ENCODE results near the gene HDAC5. TPM values are rescaled to one million over a fixed set of nuclear protein-coding genes. Genes with fewer than 3 reads are reported as not detected.

The HDAC5 gene
- total RNA-seq, 1 donor from 2014 or later = 86.9 TPM

GRCh38 chr17:44079877-44080821, 43.3 kb downstream of the HDAC5 start:
- H3K27me3 ChIP-seq = no peaks in the 10 kb centered on the region
- peaks cover 0 to 89% of the 10 kb centered on the region in 2 donors for H3K36me3 ChIP-seq
- DNase-seq (ENCODE audit: extremely low spot score in 2 of 2) = peak in 1 of 2 donors; percentile 81
- no peak overlapping the region for H3K27ac ChIP-seq
- intact Hi-C loops (cut with DNase I) = no loop called here
- H3K4me1 ChIP-seq = no peaks in the 10 kb centered on the region
- no peak overlapping the region for H3K4me3 ChIP-seq
- TF ChIP-seq POLR2A (IDR thresholded peaks at IDR 0.05) = no peak
- no peak for TF ChIP-seq POLR2AphosphoS5 (IDR thresholded peaks at IDR 0.05; ENCODE audit: insufficient read depth in 1 of 2, low read depth in 1 of 2)
- no peak for TF ChIP-seq CTCF (IDR thresholded peaks at IDR 0.05)
- H3K9me3 ChIP-seq = no peaks in the 10 kb centered on the region

DNA sequence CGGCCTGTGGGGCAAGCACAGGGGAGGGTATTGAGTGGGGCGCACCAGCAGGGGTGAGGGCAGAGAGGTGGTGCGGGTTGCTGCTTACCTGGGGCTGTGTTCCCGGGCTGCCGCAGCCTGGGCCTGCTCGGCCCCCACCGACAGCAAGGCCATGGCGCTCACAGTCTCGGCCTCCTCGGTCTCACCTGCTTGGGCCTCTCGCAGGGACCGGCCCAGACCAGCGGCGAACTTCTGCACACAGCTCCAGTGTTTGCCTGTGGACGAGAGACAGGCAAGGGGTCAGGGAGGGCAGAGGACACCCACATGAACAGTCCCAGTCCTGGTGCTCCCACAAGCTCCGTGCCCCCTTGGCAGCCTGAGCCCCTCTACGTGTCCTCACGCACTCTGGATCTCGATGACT, 45.0 kb downstream of the HDAC5 start:
- no peak for DNase-seq (ENCODE audit: extremely low spot score in 2 of 2)
- no peak for TF ChIP-seq CTCF (IDR thresholded peaks at IDR 0.05)
- intact Hi-C loops (cut with DNase I) = no loop called here
- Histone ChIP-seq H3K36me3 (peaks cover 0 to 75% of the 10 kb centered on the region in 2 donors), H3K9me3 (no peaks in the 10 kb centered on the region), H3K4me3 (no peak overlapping the region), H3K27me3 (no peaks in the 10 kb centered on the region), H3K4me1 (no peaks in the 10 kb centered on the region), H3K27ac (no peak overlapping the region)

DNA sequence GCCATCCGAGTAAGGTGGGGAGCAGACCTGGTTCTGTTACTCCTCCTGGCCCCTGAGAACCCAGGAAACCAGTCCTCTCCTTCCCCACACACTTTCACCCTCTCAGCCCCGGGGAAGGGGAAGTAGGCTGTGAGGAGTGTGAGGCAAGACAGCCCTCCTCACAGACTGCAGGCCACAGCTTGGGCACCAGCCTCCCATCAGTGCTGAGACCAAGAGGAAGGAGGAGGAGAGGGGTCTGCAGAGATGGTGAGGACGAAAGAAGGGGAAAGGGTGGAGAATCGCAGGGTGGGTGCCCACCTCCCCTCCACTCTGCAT, 45.9 kb downstream of the HDAC5 start:
- DNase-seq (ENCODE audit: extremely low spot score in 2 of 2) = no peak
- H3K4me3 ChIP-seq = no peak overlapping the region
- TF ChIP-seq CTCF (IDR thresholded peaks at IDR 0.05) (no peak), POLR2AphosphoS5 (IDR thresholded peaks at IDR 0.05; ENCODE audit: insufficient read depth in 1 of 2, low read depth in 1 of 2) (no peak), POLR2A (IDR thresholded peaks at IDR 0.05) (no peak)
- intact Hi-C loops (cut with DNase I) = no loop called here
- H3K27me3 ChIP-seq = no peaks in the 10 kb centered on the region
- H3K4me1 ChIP-seq = peaks cover 7% of the 10 kb centered on the region
- H3K36me3 ChIP-seq = peaks cover 0 to 66% of the 10 kb centered on the region in 2 donors
- no peak overlapping the region for H3K27ac ChIP-seq
- H3K9me3 ChIP-seq = no peaks in the 10 kb centered on the region

- Histone ChIP-seq H3K27ac (no peak overlapping the region), H3K4me3 (no peak overlapping the region), H3K4me1 (peaks cover 13% of the 10 kb centered on the region), H3K9me3 (no peaks in the 10 kb centered on the region), H3K27me3 (no peaks in the 10 kb centered on the region), H3K36me3 (peaks cover 0 to 60% of the 10 kb centered on the region in 2 donors)
- TF ChIP-seq POLR2AphosphoS5 (IDR thresholded peaks at IDR 0.05; ENCODE audit: insufficient read depth in 1 of 2, low read depth in 1 of 2) = no peak
- TF ChIP-seq POLR2A (IDR thresholded peaks at IDR 0.05) = no peak
- TF ChIP-seq CTCF (IDR thresholded peaks at IDR 0.05) = no peak
- no peak for DNase-seq (ENCODE audit: extremely low spot score in 2 of 2)
- intact Hi-C loops (cut with DNase I) = no loop called here
These were observed 46.5 kb downstream of the HDAC5 start for GRCh38 chr17:44076716-44077594.
